T47D (cell line): ENCODE measurements around the gene TPRG1.

ENCODE experiments used
- DNase-seq, 2 experiments: peaks; one replicate each; pipeline versions ENCODE4 v3.0.0 to v3.0.0-alpha.2; 2011 to 2012; ENCODE audit warnings: low read depth in 1 of 2, low spot score in 1 of 2
- JUND ChIP-seq: IDR thresholded peaks from 2 replicates; pipeline ENCODE4 v1.6.1; 2012; ENCODE audit warnings: low read depth
- in situ Hi-C: cut with HindIII; loops from 2 replicates; pipeline ENCODE4 v1.10.0; 2016; ENCODE audit warnings: low sequenced_read_pairs, low pct_unique_long_range_greater_than_20kb

TPRG1 gene

GRCh38 chr3:189278221-189278620, 106.5 kb downstream of the TPRG1 start:
- in situ Hi-C loops, result no loop called here
- TF ChIP-seq JUND, result no peak

DNA sequence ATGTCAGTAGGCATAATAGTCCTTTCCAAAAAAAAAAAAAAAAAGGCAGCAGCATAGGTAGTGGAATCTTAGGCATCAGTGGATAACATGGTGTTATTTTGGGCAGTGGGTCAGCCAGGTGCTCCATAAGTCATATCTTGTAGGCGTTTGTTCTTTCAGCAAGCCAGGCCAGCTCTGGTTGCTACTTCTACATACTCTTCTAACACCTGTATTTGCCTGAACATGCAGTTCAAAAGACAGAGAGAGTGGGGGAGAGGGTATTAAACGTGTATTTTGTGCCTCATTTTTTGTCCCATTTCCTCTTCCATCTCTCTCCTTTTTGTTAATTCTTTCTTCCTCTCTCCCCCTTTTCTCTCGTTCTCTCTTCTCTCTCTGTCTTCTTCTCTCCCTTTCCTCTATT, 110.4 kb downstream of the TPRG1 start:
- no peak for DNase-seq
- TF ChIP-seq JUND, result no peak
- in situ Hi-C loops, result no loop called here

More at GRCh38 chr3:189278221-189278620, 106.5 kb downstream of the TPRG1 start:
- DNase-seq, result no peak

- TF ChIP-seq JUND, result no peak
- DNase-seq, result no peak
- in situ Hi-C loops, result no loop called here
Observed at GRCh38 chr3:189282741-189283140, 111.0 kb downstream of the TPRG1 start.

DNA sequence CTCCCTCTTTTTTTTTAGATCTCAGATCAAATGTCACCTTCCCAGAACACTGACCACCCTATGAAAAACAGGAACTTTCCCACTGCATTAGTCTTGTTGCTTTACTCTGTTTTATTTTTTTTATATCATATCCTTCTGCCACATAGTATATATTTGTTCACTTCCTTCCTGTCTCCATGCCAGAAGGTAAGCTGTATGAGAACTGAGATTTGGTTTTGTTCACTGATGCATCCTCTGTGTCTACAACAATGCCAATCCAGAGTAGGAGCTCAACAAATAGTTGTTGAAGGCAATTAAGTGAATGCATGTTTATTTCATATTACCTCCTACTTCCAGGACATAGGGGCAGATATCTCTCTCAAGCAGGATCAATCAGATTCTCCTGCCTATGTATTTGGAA, 114.4 kb downstream of the TPRG1 start:
- in situ Hi-C loops, result no loop called here
- TF ChIP-seq JUND, result no peak

GRCh38 chr3:189286916-189287315, 115.1 kb downstream of the TPRG1 start:
- no peak for DNase-seq
- no peak for TF ChIP-seq JUND
- in situ Hi-C loops, result no loop called here

More for the DNA sequence above, 114.4 kb downstream of the TPRG1 start:
- DNase-seq, result no peak

GRCh38 chr3:189288348-189289235, 116.8 kb downstream of the TPRG1 start:
- in situ Hi-C loops, result no loop called here
- no peak for DNase-seq
- no peak for TF ChIP-seq JUND

DNA sequence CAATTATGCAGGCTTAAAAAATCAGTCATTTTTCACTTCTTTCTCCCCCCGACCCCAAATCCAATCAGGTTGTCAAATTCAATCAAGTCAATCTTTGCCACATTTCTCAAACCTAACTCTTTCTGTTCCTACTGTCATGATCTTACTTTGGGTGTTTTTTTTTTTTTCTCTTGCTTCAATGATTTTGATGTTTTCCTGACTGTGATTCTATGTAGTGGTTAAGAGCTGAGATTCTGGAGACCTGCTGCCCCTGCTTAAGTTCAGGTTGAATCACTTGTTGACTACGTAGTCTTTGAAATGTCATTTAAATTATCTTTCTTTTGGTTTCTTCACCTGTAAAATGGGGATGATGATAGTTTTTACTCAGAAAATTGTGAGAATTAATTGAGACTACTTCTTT, 117.5 kb downstream of the TPRG1 start:
- no peak for TF ChIP-seq JUND
- in situ Hi-C loops, result no loop called here
- DNase-seq, result no peak

DNA sequence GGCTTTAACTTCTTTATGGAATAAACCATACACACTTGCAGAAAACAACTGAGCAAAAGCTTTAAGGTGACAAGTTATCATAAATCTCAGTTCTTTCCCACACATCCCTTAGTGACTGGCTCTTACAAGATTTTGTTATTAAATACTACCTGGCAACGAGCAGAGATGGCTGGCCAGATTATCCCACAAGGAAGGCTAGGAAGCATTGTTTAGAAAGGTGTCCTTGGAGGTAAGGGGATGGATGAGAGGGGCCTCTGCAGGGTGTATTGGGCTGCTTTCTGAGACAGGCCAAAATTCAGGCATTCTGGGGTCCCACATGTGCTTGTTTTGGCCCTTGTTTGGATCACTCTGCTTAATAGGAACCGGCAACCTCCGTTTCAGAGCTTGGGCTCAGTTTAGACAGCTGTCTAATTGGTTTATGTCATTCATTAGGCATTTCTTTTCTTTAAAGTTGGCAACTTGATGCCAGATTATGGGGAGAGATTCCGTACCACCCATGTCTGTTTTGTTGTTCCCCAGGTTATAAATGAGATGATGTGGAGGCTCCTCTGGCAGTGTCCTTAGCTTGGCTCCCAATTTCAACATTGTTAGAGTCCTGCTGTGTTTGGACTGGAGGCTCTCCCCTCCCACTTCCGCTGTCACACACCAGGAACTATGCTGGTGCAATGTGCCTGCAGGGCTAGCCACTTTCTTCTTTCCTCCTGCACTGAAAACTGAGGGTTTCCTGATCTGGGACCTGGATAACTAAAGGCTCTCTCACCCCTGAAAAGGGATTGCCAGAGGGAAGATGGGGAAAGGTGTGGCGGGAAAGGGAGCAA, 121.1 kb downstream of the TPRG1 start:
- peak; percentile 85 for TF ChIP-seq JUND
- in situ Hi-C loops, result no loop called here
- peak; percentile 30 to 98 for DNase-seq

- no peak for TF ChIP-seq JUND
- DNase-seq, result no peak
- in situ Hi-C loops, result no loop called here
Observed at GRCh38 chr3:189294649-189295048, 122.9 kb downstream of the TPRG1 start.

GRCh38 chr3:189295089-189295488, 123.3 kb downstream of the TPRG1 start:
- no peak for TF ChIP-seq JUND
- DNase-seq, result peak in 1 of 2 experiments; percentile 68
- in situ Hi-C loops, result no loop called here

DNA sequence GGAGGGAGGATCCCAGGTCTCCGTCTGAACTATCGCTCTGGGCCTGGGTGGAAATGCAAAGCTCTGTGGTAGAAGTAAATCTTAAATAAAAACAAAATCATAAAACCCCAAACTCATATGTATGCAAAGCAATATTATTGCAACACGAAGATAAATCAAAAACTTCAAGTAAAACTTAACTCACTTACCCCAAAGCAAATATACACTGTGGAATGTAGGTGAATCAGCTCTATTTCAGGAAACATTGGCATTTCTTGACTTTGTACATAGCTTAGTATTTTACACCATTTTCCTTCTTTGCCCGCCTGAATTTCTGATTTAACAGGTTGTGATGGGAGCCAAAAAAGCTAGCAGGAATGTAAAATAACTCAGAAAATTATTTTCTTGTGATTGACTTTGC, 126.2 kb downstream of the TPRG1 start:
- DNase-seq, result no peak
- in situ Hi-C loops, result no loop called here
- no peak for TF ChIP-seq JUND

- in situ Hi-C loops, result no loop called here
- no peak for TF ChIP-seq JUND
- DNase-seq, result no peak
Observed at GRCh38 chr3:189298469-189299375, 127.0 kb downstream of the TPRG1 start.
